Breast epithelium (tissue), 3 donors: ENCODE measurements around the gene PDHX.

Source experiments
- CTCF ChIP-seq, 3 donors: fragments of 450-650 bp; IDR thresholded peaks; one replicate each; pipeline ENCODE4 v1.5.1; 2016 to 2017; ENCODE audit warnings: antibody characterized with exemption in 3 of 3, mild to moderate bottlenecking in 3 of 3, moderate library complexity in 3 of 3
- POLR2A ChIP-seq: fragments of 450-650 bp; IDR thresholded peaks from one replicate; pipeline ENCODE4 v1.6.1; 2016; ENCODE audit warnings: antibody characterized with exemption, mild to moderate bottlenecking, moderate library complexity
- POLR2AphosphoS5 ChIP-seq, 3 donors: sonication (generic); formaldehyde crosslinking; IDR thresholded peaks; one replicate each; pipeline ENCODE4 v1.6.1; 2017; ENCODE audit warnings: antibody characterized with exemption in 3 of 3

GRCh38 chr11:34890089-34890488, 26.3 kb upstream of the PDHX start:
- TF ChIP-seq POLR2AphosphoS5 (IDR thresholded peaks at IDR 0.05) (no peak), CTCF (IDR thresholded peaks at IDR 0.05) (peak; percentile 16 to 43 (median 27)), POLR2A (no peak)
